H9 (cell line): ENCODE data around the gene UCP2. TPM values are rescaled to one million over a fixed set of nuclear protein-coding genes. Genes with fewer than 3 reads are reported as not detected.

Experiments
- DNase-seq: peaks from one replicate; pipeline ENCODE4 v3.0.0-alpha.2; 2017
- H2AFZ ChIP-seq: one replicate; pipeline ENCODE4 v1.6.1; 2013; ENCODE audit warnings: mild to moderate bottlenecking, low read length, control low read depth, moderate library complexity
- H2AK5ac ChIP-seq: 2 replicates; pipeline ENCODE4 v1.6.1; 2013; ENCODE audit warnings: low read length, control low read depth, mixed read lengths; ENCODE audit not compliant: insufficient read length
- H2BK120ac ChIP-seq: one replicate; pipeline ENCODE4 v1.6.1; 2013; ENCODE audit warnings: low read depth, mild to moderate bottlenecking, low read length, control low read depth, inconsistent platforms; ENCODE audit not compliant: poor library complexity, severe bottlenecking
- H2BK12ac ChIP-seq: 2 replicates; pipeline ENCODE4 v1.6.1; 2013; ENCODE audit warnings: low read length, control low read depth, mixed read lengths, low read depth; ENCODE audit not compliant: insufficient read length
- H2BK15ac ChIP-seq: 2 replicates; pipeline ENCODE4 v1.6.1; 2013; ENCODE audit warnings: low read depth, low read length, control low read depth
- H2BK20ac ChIP-seq: one replicate; pipeline ENCODE4 v1.6.1; 2013; ENCODE audit warnings: low read depth, mild to moderate bottlenecking, low read length, control low read depth, inconsistent platforms; ENCODE audit not compliant: poor library complexity, severe bottlenecking
- H2BK5ac ChIP-seq: 2 replicates; pipeline ENCODE4 v1.6.1; 2013; ENCODE audit warnings: low read length, control low read depth, mixed read lengths; ENCODE audit not compliant: insufficient read length
- H3K14ac ChIP-seq: 2 replicates; pipeline ENCODE4 v1.6.1; 2013; ENCODE audit warnings: low read length, control low read depth; ENCODE audit not compliant: insufficient read depth
- H3K18ac ChIP-seq: 2 replicates; pipeline ENCODE4 v1.6.1; 2013; ENCODE audit warnings: low read depth, mild to moderate bottlenecking, mixed read lengths, low read length, control low read depth; ENCODE audit not compliant: insufficient read length
- H3K23ac ChIP-seq: 2 replicates; pipeline ENCODE4 v1.6.1; 2013; ENCODE audit warnings: low read length, control low read depth, mixed read lengths, low read depth; ENCODE audit not compliant: insufficient read length
- H3K23me2 ChIP-seq: 2 replicates; pipeline ENCODE4 v1.6.1; 2013; ENCODE audit warnings: low read depth, mild to moderate bottlenecking, mixed read lengths, low read length, control low read depth; ENCODE audit not compliant: insufficient read length, poor library complexity, severe bottlenecking
- H3K27ac ChIP-seq: 2 replicates; pipeline ENCODE4 v1.5.1; 2013; ENCODE audit warnings: low read length, control low read depth, mixed read lengths, low read depth; ENCODE audit not compliant: insufficient read length
- H3K27me3 ChIP-seq: 2 replicates; pipeline ENCODE4 v1.6.1; 2013; ENCODE audit warnings: low read length, control low read depth, inconsistent platforms; ENCODE audit not compliant: insufficient read depth
- H3K4ac ChIP-seq: 2 replicates; pipeline ENCODE4 v1.6.1; 2013; ENCODE audit warnings: low read depth, mild to moderate bottlenecking, control low read depth, inconsistent platforms, low read length, moderate library complexity
- H3K4me1 ChIP-seq: 2 replicates; pipeline ENCODE4 v1.6.1; 2013; ENCODE audit warnings: low read length, control low read depth, inconsistent platforms; ENCODE audit not compliant: insufficient read depth
- H3K4me2 ChIP-seq: 2 replicates; pipeline ENCODE4 v1.6.1; 2013; ENCODE audit warnings: low read length, control low read depth, mixed read lengths; ENCODE audit not compliant: insufficient read length, insufficient read depth
- H3K56ac ChIP-seq: 2 replicates; pipeline ENCODE4 v1.6.1; 2013; ENCODE audit warnings: low read depth, mild to moderate bottlenecking, mixed read lengths, low read length, control low read depth; ENCODE audit not compliant: insufficient read length
- H3K79me1 ChIP-seq: 2 replicates; pipeline ENCODE4 v1.6.1; 2013; ENCODE audit warnings: low read depth, mild to moderate bottlenecking, moderate library complexity, low read length, control low read depth, inconsistent platforms; ENCODE audit not compliant: insufficient read depth, poor library complexity, severe bottlenecking
- H3K79me2 ChIP-seq: 2 replicates; pipeline ENCODE4 v1.6.1; 2013; ENCODE audit warnings: low read length, control low read depth, inconsistent platforms; ENCODE audit not compliant: insufficient read depth
- H3K9ac ChIP-seq: 2 replicates; pipeline ENCODE4 v1.6.1; 2013; ENCODE audit warnings: low read length, control low read depth, mixed read lengths; ENCODE audit not compliant: insufficient read length; ENCODE audit errors: extremely low read depth
- H3K9me3 ChIP-seq: one replicate; pipeline ENCODE4 v1.6.1; 2013; ENCODE audit warnings: low read depth, low read length, inconsistent platforms; ENCODE audit not compliant: control insufficient read depth
- H3T11ph ChIP-seq: one replicate; pipeline ENCODE4 v1.6.1; 2013; ENCODE audit warnings: mild to moderate bottlenecking, low read length, control low read depth, inconsistent platforms
- H4K20me1 ChIP-seq: one replicate; pipeline ENCODE4 v1.6.1; 2013; ENCODE audit not compliant: control insufficient read depth, insufficient read length, insufficient read depth
- H4K5ac ChIP-seq: 2 replicates; pipeline ENCODE4 v1.6.1; 2013; ENCODE audit warnings: low read depth, mild to moderate bottlenecking, mixed read lengths, low read length, control low read depth; ENCODE audit not compliant: insufficient read length
- H4K8ac ChIP-seq: replicated peaks from 2 replicates; pipeline ENCODE4 v1.6.1; 2013; ENCODE audit warnings: low read length, control low read depth, mixed read lengths, low read depth; ENCODE audit not compliant: insufficient read length
- H4K91ac ChIP-seq: 2 replicates; pipeline ENCODE4 v1.6.1; 2013; ENCODE audit warnings: low read depth, mild to moderate bottlenecking, moderate library complexity, mixed read lengths, low read length, control low read depth; ENCODE audit not compliant: insufficient read length
- H3K27ac Mint-ChIP-seq, 3 experiments: 2 replicates in 2 of 3; 3 replicates in 1 of 3; pipeline ENCODE4 v1.8.0; 2020 to 2021; ENCODE audit warnings: mixed read lengths in 3 of 3, mild to moderate bottlenecking in 1 of 3, moderate library complexity in 1 of 3
- H3K27me3 Mint-ChIP-seq: 2 replicates; pipeline ENCODE4 v1.8.0; 2021; ENCODE audit warnings: low read depth, mild to moderate bottlenecking, moderate library complexity, mixed read lengths
- H3K36me3 Mint-ChIP-seq, 3 experiments: 2 replicates in 2 of 3; 3 replicates in 1 of 3; pipeline ENCODE4 v1.8.0; 2020 to 2021; ENCODE audit warnings: low read depth in 3 of 3, mixed read lengths in 3 of 3; ENCODE audit not compliant: insufficient read depth in 1 of 3
- H3K4me1 Mint-ChIP-seq, 2 experiments: 2 replicates each; pipeline ENCODE4 v1.8.0; 2020; ENCODE audit warnings: mixed read lengths in 2 of 2
- H3K4me3 Mint-ChIP-seq, 2 experiments: 2 replicates in 1 of 2; 3 replicates in 1 of 2; pipeline ENCODE4 v1.8.0; 2020 to 2021; ENCODE audit warnings: mild to moderate bottlenecking in 2 of 2, mixed read lengths in 2 of 2, moderate library complexity in 1 of 2
- H3K9me3 Mint-ChIP-seq, 2 experiments: 2 replicates in 1 of 2; 3 replicates in 1 of 2; pipeline ENCODE4 v1.8.0; 2020; ENCODE audit warnings: mild to moderate bottlenecking in 2 of 2, mixed read lengths in 2 of 2, moderate library complexity in 1 of 2
- WGBS: extraction: QIAGEN DNeasy Blood & Tissue Kit; methylation state at CpG from one replicate; pipeline ENCODE4 v1.1.7; 2013; ENCODE audit warnings: missing lambda C conversion rate, low lambda C conversion rate, mixed read lengths; ENCODE audit not compliant: insufficient read length; ENCODE audit errors: extremely low coverage; 5-methylcytosine and 5-hydroxymethylcytosine counted together
- total RNA-seq: library from RNA; stranded (reverse); gene quantifications from 2 replicates; pipeline ENCODE4 v1.2.1, GENCODE V29; 2021
- TF ChIP-seq, protein P1 (sequence below): fragments of 200-600 bp; sonication (generic); conservative IDR thresholded peaks from 3 replicates; pipeline ENCODE4 v1.8.0; 2021; ENCODE audit warnings: antibody characterized with exemption, mild to moderate bottlenecking

Gene UCP2
- total RNA-seq, 1 experiment from 2014 or later, result 62.1 TPM

DNA sequence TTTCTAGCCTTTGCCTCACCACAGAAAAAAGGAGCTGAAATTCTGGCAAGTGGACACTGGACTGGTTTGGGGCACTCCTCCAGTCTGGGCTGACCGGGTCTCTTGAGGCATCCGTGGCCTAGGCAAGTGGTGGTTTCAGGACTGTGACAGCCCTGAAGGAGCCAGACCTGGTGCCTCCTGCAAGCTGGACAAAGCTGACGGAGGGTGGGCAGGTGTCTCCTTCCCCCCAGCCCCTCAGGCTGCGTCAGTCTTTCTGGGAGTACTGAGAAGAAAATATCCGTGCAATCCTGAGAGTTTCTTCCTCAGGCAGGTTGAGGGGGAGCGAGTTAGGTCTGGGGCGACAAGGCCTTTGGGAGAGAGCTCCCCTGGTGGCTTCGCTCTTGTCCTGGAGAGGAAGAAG, 30.5 kb upstream of the UCP2 start:
- Histone ChIP-seq H2BK12ac (no peak overlapping the region), H2BK15ac (no peak overlapping the region), H3K18ac (no peak overlapping the region), H3K79me2 (no peaks in the 10 kb centered on the region), H3T11ph (no peak overlapping the region), H2BK5ac (no peak overlapping the region), H3K4me2 (no peak overlapping the region), H3K14ac (no peak overlapping the region), H3K23me2 (no peaks in the 10 kb centered on the region), H4K91ac (no peak overlapping the region), H3K27me3 (no peaks in the 10 kb centered on the region), H3K23ac (no peak overlapping the region), H3K27ac (no peak overlapping the region), H4K5ac (no peak overlapping the region), H4K8ac (no peak overlapping the region), H3K4me1 (no peaks in the 10 kb centered on the region), H2BK20ac (no peak overlapping the region), H3K9ac (no peak overlapping the region), H3K4ac (no peak overlapping the region), H4K20me1 (no peaks in the 10 kb centered on the region), H2AK5ac (no peak overlapping the region), H2BK120ac (no peak overlapping the region), H3K9me3 (no peaks in the 10 kb centered on the region), H3K56ac (no peak overlapping the region), H3K79me1 (no peaks in the 10 kb centered on the region), H2AFZ (no peak overlapping the region)
- no peak for DNase-seq
- peaks cover 0 to 21% (median 12%) of the 10 kb centered on the region in 3 experiments; a peak in 5 of 7 replicates for H3K36me3 Mint-ChIP-seq
- no peak overlapping the region for H3K27ac Mint-ChIP-seq
- TF ChIP-seq, protein P1, sequence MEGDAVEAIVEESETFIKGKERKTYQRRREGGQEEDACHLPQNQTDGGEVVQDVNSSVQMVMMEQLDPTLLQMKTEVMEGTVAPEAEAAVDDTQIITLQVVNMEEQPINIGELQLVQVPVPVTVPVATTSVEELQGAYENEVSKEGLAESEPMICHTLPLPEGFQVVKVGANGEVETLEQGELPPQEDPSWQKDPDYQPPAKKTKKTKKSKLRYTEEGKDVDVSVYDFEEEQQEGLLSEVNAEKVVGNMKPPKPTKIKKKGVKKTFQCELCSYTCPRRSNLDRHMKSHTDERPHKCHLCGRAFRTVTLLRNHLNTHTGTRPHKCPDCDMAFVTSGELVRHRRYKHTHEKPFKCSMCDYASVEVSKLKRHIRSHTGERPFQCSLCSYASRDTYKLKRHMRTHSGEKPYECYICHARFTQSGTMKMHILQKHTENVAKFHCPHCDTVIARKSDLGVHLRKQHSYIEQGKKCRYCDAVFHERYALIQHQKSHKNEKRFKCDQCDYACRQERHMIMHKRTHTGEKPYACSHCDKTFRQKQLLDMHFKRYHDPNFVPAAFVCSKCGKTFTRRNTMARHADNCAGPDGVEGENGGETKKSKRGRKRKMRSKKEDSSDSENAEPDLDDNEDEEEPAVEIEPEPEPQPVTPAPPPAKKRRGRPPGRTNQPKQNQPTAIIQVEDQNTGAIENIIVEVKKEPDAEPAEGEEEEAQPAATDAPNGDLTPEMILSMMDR, result no peak
- peaks cover 11 to 23% of the 10 kb centered on the region in 2 experiments for H3K4me1 Mint-ChIP-seq
- no peak overlapping the region for H3K4me3 Mint-ChIP-seq
- no CpG with 5 or more reads among the region's 8 CpGs for WGBS
- no peaks in the 10 kb centered on the region; the same call in 1 of the 2 replicates for H3K27me3 Mint-ChIP-seq
- no peaks in the 10 kb centered on the region for H3K9me3 Mint-ChIP-seq
